GM21526 (cell line): Measurements from ENCODE around the gene PAWR.
"Not testable (repeated sequence)": the region's sequence is repeated elsewhere in the genome, so short reads cannot be mapped to it uniquely, and the experiment has no call there.

Experiments
- ATAC-seq: cut with Tn5 transposase; IDR thresholded peaks from one replicate; pipeline ENCODE4 v1.9.1; 2021; ENCODE audit warnings: moderate library complexity; ENCODE audit not compliant: unreplicated experiment, low FRiP score

PAWR gene

DNA sequence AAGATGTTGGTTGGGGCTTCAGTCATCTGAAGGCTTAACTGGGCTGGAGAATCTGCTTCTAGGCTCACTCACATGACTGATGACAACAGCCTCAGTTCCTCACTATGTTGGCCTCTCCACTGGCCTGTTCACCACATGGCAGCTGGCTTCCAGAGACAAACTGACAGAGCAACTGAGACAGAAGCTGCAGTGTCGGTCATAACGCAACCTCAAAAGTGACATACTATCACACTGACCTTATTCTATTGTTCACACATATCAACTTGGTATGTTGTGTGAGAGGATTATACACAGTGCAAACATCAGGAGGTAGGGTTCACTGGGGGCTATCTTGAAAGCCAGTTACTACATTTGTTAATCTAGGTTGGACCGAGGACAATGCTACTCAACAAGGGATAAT lies 92.9 kb downstream of the PAWR start:
- no peak for ATAC-seq

DNA sequence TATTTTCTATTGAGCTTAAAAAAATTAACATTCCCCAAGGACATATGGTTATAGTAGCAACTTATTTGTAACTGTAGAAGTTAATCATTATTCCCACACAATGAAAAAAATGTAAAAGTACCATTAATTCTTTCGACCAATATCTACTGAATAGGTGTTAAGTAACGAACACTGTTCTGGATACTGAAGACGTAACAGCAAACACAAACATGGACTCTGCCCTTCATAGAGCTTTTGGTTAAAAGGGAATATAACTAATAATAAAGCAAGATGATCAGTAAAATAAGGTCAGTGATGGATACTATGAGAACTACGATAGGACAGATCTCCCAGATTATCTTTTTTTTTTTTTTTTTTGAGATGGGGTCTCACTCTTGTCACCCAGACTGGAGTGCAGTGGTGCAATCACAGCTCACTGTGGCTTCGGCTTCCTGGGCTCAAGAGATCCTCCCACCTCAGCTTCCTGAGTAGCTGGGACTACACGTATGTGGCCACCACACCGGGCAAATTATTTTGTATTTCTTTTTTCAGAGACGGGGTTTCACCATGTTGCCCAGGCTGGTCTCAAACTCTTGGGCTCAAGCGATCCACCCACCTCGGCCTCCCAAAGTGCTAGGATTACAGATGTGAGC lies 93.9 kb downstream of the PAWR start:
- ATAC-seq = no peak

- ATAC-seq = no peak
Measured at GRCh38 chr12:79595273-79595672, 95.5 kb downstream of the PAWR start.

DNA sequence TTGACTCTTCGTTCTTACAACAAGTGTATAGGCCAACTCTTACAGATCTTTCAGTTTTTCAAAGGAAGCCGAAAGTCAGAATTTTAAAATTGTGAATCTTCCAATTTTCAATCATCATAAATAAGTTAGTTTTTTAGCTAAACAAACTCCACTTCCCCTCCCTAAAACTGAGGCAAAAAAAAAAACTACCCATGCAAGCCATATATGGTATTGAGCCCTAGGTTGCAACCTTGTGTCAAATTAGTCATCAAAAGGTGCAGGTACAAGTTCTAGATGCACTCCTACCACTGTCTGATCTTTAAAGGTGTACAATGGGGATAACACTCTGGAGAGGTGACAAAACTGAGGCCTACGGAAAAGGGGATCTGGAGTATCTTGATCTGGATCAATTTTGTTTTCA lies 97.9 kb downstream of the PAWR start:
- ATAC-seq = no peak

DNA sequence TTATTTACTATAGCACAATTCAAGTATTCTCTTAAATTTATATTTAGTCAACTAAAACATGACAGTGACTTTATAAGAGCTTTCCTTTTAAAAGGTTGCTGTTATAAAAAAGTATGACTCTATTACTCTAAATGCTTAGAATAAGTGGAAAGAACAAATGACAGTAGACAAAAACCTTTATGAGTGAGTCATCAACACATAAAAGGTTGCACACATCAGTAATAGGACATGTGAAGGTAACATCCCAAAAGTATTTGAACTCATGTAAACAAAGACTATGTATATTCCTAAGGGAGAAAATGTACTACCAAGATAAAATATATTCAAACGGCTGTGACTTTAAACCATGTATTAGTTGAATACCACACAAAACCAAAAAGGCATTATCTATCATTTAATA lies 98.8 kb downstream of the PAWR start:
- no peak for ATAC-seq

DNA sequence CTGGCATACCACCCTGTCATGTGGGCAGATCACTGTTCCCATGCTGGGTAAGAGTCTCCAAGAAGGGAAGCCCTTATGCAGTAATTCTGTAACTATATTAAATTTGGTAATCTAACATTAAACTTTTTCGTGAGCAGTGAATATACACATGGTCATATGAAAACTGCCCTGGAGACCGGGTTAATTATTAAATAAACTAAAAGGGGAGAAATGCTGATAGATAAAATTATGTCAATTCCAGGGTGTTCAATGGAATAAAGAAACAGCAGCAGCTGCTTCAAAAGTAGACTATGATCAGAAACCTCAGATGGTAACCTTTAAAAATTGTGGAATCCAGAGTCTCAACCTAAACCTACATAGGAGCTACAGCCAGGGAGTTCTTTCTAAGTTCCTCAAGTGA lies 100.0 kb downstream of the PAWR start:
- ATAC-seq = no peak

DNA sequence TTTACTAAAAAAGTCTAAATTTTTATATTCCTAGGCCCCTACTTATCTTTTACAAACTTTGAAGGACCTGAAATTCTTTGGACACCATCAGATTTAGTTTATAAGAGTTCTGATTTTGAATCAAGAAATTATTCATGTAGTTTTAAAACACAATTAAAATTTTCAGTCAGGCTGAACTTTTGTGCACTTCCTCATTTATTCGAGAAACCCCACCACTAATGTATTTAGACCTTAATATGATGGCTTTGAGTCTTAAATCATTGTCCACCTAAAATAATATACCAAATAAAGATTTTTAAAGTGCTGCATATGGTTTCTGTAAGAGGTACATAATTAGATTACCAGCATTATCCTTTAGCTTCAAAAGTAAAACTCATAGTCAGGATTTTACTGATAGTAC lies 103.4 kb downstream of the PAWR start:
- no peak for ATAC-seq

DNA sequence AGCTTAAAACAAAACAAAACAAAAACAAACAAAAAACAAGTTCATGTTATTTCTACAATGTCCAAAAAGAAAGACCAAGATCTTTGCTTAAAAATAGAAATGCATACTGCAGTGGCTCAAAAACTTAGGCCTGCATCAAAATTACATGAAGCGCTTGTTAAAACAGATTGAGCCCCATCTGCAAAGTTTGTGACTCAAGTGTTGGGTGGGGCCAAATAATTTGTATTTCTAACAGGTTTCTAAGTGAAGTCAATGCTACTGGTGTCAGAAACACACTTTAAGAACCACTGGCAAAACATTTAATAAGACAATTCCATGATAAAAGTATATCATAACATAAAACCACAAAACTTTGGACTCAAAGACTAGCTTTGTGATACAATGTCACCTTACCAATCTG lies 105.6 kb downstream of the PAWR start:
- no peak for ATAC-seq

GRCh38 chr12:79573820-79574219 lies 116.9 kb downstream of the PAWR start:
- ATAC-seq = no peak

DNA sequence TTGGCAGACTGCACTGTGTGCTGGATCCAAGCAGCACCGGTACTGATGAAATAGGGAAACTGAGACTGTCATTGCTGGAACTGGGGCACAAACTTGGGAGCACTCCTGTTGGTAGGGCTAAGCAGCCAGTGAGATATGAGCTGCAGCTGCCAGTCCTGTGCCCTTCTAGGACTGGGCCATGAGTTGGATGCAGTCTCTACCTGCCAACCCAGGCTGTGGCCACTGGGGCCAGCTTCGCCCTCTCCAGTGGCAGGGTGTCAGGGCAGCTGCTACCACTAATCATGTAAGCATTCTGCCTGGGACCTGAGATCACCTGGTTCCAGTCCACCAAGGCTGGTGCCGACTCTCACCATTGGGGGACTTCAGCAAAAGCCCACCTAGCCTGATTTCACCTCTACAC lies 121.1 kb downstream of the PAWR start:
- no peak for ATAC-seq

DNA sequence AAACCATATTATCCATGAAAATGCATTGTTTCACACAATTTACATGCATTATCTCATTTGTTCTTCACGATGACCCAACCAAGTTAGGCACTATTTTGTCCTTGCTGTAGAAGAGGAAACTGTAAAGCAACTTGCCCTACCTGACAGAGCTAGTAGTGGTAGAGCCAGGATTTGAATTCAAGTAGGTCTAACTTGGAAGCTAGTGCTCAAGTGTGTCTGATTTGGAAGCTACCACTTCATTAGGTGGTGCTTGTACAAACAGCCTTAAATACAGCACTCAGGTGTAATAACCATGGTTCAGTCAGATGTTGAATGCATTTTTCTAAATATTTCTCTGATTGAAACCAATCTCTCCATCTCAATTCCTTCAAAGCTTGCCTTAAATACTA lies 123.6 kb downstream of the PAWR start:
- no peak for ATAC-seq

DNA sequence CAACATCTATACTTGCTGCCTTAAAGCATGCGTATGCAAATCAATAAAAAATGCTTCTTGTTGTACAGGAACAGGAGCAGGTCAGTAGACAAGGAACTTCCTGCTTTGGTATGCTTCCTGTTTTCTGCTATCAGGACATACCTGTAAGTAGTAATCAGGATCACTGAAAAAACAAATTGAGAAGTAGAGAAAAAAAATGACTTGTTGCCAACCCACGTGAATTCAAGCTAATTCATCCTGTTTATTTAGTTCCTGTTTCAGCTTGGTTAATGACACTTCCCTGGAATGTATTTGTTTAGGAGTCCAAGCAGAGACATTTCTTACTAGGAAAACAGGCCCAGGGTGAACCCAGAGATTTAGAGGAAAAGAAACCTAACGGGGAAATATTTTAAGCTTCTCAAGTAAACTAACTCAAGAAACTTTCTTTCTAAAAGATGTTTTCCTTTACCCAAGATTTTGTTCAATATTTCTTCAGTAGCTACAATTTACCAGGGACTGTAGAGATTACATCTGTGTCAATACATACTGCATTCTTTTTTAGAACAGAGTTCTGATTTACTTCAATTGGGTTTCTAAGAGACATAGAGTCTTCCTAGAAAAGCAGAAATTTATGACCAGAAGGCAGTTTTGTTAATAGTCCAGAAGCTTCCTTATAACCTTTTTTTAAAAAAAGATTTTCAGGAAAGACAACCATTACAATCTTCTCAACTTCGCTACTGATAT lies 124.2 kb downstream of the PAWR start:
- no peak for ATAC-seq

DNA sequence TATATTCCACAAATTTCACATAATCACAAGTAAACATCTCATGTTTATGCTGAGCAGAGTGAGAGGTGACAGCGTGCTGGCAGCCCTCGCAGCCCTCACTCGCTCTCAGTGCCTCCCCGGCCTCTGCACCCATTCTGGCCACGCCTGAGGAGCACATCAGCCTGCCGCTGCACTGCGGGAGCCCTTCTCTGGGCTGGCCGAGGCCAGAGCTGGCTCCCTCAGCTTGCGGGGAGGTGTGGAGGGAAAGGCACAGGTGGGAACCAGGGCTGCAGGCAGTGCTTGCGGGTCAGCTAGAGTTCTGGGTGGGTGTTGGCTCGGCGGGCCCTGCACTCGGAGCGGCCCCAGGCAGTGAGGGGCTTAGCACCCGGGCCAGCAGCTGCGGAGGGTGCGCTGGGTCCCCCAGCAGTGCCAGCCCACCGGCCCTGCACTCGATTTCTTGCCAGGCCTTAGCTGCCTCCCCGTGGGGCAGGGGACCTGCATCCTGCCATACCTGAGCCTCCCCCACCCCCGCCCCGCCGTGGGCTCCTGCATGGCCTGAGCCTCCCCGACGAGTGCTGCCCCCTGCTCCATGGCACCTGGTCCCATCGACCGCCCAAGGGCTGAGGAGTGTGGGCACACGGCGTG lies 125.9 kb downstream of the PAWR start:
- ATAC-seq = not testable (repeated sequence)

GRCh38 chr12:79563021-79563740 lies 127.6 kb downstream of the PAWR start:
- no peak for ATAC-seq

DNA sequence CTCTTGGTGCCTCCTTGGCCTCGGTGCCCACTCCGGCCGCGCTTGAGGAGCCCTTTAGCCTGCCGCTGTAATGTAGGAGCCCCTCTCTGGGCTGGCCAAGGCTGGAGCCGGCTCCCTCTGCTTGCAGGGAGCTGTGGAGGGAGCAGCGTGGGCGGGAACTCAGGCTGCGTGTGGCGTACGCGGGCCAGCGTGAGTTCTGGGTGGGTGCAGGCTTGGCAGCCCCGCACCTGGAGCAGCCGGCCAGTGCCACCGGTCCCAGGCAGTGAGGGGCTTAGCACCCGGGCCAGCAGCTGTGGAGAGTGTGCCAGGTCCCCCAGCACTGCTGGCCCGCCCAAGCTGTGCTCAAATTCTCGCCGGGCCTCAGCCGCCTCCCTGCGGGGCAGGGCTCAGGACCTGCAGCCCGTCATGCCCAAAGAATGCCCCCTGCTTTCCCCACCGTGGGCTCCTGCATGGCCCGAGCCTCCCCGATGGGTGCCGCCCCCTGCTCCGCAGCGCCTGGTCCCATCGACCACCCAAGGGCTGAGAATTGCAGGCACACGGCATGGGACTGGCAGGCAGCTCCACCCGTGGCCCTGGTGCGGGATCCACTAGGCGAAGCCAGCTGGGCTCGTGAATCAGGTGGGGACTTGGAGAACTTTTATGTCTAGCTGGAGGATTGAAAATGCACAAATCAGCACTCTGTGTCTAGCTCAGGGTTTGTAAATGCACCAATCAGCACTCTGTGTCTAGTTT lies 129.2 kb downstream of the PAWR start:
- no peak for ATAC-seq

GRCh38 chr12:79560225-79560889 lies 130.4 kb downstream of the PAWR start:
- no peak for ATAC-seq

GRCh38 chr12:79559591-79559990 lies 131.2 kb downstream of the PAWR start:
- no peak for ATAC-seq

GRCh38 chr12:79558924-79559469 lies 131.8 kb downstream of the PAWR start:
- ATAC-seq = no peak

- ATAC-seq = no peak
Measured at GRCh38 chr12:79557690-79558315, 133.0 kb downstream of the PAWR start.
